ENCODE measurements around the gene NELL1.

Gene NELL1

GRCh38 chr11:20668844-20669819 lies at the start of gene NELL1:
NELL1 (plus strand) TSS chr11:20669586.
- DNase-seq = peak; percentile 28

DNA sequence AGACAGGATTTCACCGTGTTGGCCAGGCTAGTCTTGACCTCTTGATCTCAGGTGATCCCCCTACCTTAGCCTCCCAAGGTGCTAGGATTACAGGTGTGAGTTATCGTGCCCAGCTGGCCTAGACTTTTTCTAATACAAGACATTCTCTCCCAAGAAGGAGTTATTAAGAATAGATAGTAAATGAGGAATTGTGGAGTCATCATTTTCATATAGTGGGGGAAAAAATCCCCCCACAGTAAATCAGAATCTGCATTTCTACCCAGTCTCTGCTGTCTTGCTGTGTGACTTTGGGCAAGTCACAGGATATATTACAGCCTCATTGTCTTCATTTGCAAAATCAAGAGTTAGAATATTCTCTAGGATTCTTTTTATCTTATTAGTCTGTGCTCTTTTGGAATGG lies 48.4 kb upstream of the NELL1 start:
- no peak for DNase-seq

DNA sequence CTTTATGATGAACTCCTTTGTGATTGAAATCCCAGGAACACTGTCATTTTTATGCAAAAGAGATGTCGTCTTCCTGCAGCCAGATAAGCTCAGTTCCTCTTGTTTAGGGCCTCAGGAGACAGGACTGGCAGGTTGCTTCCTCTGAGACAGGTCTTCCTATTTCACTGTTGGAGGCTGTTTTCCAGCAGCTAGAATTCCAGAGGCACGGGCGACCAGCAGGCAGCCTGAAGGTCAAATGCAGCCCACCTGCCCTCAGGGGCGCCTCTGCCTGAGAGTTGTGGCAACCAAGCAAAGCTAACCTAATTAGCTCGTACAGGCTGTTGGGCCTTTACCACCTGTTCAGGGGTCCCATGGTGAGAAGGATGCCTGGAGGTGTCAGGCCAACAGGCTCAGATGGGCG lies 47.7 kb upstream of the NELL1 start:
- DNase-seq = no peak

DNA sequence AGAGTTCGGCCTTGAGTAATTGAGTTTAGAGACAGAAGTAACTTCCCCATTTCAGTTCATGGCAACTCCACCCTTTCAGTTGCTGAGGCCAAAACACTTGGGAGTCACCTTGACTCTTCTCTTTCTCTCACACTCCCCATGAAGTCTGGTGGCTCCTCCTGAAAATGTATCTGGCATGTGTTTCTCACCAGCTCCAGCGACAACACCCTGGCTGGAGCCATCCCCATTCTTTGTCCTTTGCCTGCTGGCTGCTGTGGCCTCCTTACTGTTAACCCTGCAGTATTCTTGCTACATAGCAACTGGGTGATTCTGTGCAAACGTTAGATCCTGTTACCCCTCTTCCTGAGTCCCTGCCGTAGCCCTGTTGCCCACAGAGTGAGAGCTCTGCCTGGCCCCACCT lies 46.1 kb upstream of the NELL1 start:
- no peak for DNase-seq

GRCh38 chr11:20626279-20626678 lies 43.1 kb upstream of the NELL1 start:
- DNase-seq = no peak

- no peak for DNase-seq
Measured at GRCh38 chr11:20627026-20627425, 42.4 kb upstream of the NELL1 start.

DNA sequence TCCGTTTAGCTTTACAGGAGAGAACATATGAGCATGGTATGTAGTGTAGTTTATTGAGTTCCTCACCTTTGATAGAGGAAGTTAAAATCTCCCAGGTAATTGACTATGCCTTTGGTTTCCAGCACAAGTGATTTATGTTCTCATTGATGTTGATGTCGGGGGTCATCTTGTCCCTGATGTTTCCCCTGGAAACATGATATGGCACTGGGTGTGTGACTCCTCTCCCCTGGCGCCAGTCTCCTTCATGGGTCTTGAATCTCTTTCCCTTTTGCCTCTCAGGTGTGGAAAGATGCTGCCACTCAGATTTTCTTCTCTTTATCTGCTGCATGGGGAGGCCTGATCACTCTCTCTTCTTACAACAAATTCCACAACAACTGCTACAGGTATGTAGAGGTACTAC lies 41.7 kb upstream of the NELL1 start:
- no peak for DNase-seq

DNA sequence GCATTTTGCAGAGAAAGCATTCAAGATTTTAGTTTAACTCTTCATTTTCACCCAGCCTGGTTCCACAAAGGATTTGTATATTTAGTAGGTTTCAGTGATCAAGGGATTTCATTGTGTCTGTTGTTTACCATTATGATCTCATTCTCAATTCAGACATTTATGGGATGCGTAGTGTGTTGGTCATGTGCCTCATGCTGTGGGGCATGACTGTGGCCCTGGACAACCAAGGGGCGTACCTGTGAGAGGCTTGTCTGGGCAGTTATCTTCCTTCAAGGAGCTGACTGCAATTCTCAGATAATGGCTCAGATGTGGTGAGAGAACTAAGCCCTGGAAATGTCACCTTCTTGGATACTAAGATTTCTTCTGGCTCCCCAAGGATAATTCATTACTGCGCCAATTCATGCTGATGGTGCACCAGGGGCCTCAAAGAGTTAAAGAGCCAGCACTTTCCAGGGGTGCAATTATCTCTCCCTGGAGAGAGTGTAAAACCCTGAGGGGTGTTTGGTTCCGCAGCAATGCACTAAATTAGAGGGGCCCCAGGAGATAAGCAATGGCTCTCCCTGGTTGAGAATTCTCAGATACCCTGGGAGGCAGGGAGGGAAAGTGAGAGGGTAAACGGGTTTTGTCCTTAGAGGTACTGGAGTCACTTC lies 37.7 kb upstream of the NELL1 start:
- no peak for DNase-seq

DNA sequence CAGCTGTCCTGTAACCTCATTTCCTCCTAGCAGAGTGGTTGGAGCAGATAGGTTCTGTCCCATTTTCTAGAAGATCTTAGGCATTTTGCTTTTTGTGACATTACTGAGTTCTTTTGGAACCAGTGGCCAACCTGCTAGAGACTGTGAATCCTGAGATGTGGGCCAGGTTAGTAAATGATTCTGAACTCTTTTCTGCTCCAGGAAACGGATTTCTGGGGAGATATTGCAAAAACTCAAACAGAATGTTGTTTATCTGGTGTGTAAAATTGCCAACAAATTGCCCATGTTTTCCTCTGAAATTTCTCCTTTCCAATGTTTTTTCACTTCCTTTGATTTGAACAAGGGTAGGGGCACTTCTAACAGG lies 37.2 kb upstream of the NELL1 start:
- DNase-seq = no peak

DNA sequence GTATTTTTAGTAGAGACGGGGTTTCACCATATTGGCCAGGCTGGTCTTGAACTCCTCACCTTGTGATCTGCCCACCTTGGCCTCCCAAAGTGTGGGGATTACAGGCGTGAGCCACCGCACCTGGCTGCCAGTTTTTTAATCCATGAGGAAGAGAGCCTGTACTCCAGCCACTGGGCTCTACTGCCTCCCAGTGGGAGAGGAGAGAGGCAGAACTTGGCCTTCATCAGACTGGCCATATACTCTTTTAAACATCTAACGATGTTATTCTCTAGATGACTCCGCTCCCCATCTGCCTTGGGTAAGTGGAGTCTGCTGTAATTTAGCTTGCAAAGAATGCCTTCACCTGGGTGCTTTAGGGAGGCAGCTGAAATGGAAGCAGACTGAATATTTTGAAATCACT lies 35.3 kb upstream of the NELL1 start:
- no peak for DNase-seq

DNA sequence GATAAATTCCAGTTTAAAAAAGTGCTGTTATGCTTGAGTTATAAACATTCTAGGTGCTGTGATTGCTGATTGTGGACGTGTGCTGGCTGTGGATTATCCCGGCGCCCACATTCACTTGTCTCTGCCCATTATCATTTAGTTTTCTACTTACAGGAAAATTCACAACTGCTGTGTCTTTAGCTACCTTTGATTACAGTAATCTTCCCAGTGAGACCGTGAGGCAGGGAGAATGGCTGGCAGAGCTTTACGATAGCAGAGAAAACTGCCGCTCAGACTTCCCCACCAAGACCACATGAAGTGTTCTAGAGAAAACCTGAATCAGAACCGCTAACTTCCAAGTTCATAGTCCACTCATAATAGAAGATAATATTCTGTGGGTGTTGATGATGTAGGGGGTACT lies 34.6 kb upstream of the NELL1 start:
- DNase-seq = no peak

- DNase-seq = no peak
Measured at GRCh38 chr11:20638074-20638473, 31.3 kb upstream of the NELL1 start.

DNA sequence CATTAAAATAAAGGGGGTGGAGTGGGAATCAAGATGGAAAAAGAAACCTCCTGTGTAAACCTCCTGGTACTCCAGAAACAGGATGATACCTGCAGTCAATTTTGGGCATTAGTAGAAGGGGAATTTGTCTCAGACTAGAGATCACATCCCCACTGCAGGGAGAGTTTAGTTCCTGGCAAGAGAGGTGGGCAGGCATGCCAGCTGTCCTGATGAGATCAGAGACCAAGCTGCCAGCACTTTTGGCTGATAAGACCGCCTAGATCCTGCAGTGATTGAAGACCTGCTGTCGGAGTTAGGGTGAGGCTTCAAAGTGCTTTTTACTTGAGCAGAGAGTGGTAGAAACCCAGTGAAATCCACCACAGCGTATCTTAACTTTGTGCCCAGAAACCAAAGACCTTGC lies 29.7 kb upstream of the NELL1 start:
- DNase-seq = no peak

GRCh38 chr11:20640401-20640800 lies 29.0 kb upstream of the NELL1 start:
- no peak for DNase-seq

GRCh38 chr11:20644360-20644759 lies 25.0 kb upstream of the NELL1 start:
- no peak for DNase-seq

- peak; percentile 47 for DNase-seq
Measured at GRCh38 chr11:20647976-20648565, 21.3 kb upstream of the NELL1 start.

GRCh38 chr11:20652150-20652806 lies 17.1 kb upstream of the NELL1 start:
- DNase-seq = no peak

DNA sequence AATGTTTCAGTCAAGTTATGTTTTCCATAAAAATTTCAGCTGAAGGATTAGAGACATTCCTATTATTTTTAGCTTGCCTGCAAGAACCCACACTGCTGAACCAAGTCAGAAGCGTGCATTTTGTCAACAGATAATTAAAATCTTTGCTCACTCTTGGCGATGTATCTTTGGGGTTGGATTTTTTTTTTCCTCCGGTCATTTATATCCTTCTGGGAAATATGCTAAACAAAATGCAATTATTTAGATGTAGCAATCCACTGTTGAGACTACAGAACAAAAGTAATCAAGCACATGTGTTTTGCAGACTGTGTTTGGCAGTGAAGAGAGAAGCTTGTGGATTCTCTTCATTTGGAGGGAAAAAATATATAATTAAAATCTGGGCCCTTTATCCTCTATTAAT lies 15.3 kb upstream of the NELL1 start:
- DNase-seq = no peak

GRCh38 chr11:20656901-20657300 lies 12.5 kb upstream of the NELL1 start:
- DNase-seq = no peak

- no peak for DNase-seq
Measured at GRCh38 chr11:20658135-20658534, 11.3 kb upstream of the NELL1 start.

DNA sequence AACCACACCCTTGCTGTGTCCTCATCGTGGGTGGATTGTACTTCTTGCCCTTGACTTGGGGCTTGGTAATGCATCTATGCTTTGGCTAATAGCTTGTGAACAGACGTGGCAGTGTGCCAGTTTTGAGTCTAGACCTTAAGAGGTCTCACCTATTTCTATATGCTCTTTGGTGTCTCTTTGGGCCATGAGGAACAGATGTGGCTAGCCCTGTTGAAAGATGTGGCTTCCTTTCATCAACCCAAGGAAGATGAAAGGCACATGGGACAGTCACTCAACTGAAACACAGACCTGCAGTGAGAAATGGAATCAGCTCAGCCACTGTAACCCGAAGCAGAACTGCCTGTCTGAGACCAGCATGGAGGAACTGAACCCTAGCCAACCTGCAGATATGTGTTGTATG lies 7.9 kb upstream of the NELL1 start:
- no peak for DNase-seq

GRCh38 chr11:20661850-20662249 lies 7.5 kb upstream of the NELL1 start:
- no peak for DNase-seq

- no peak for DNase-seq
Measured at GRCh38 chr11:20668131-20668809, 1.1 kb upstream of the NELL1 start.

All from right hindlimb (tissue), 1 donor.